Endothelial cell of umbilical vein (primary cell): ENCODE measurements around the gene RAPGEF6. TPM values are rescaled to one million over a fixed set of nuclear protein-coding genes. Genes with fewer than 3 reads are reported as not detected.
A peak's percentile ranks its signal among the peaks of the same experiment; 100 is the strongest.

Experiments
- BruUV-seq: library from RNA; stranded (reverse); fragments of 400-500 nt; replicated peaks from 2 replicates; lab custom pipeline; 2021; lab: Mats Ljungman, UMichigan
- CTCF ChIA-PET: fragments of 300-600, 350-600 bp; sonication (Branson Sonifier 250); formaldehyde crosslinking; loops from one replicate; lab custom pipeline; 2021; ENCODE audit warnings: antibody characterized with exemption, inconsistent platforms; lab: Charles Lee
- POLR2A ChIA-PET: fragments of 300-600, 350-600 bp; sonication (Branson Sonifier 250); formaldehyde crosslinking; loops from one replicate; lab custom pipeline; 2021; ENCODE audit warnings: antibody characterized with exemption, inconsistent platforms; lab: Charles Lee
- DNase-seq: peaks from one replicate; pipeline ENCODE4 v3.0.0-alpha.2; 2011; ENCODE audit warnings: low read depth, low spot score
- FAIRE-seq: peaks from 2 replicates; lab custom pipeline; 2011; peaks lifted over from hg19 to GRCh38; lab: Jason Lieb, UNC
- H2AFZ ChIP-seq: 2 replicates; pipeline ENCODE4 v1.6.0; 2012; ENCODE audit warnings: low read depth, low read length, control low read depth, inconsistent platforms
- H3K27ac ChIP-seq: 2 replicates; pipeline ENCODE4 v1.5.1; 2011; ENCODE audit warnings: low read depth, mild to moderate bottlenecking, control low read depth, low read length, moderate library complexity; ENCODE audit not compliant: insufficient read depth
- H3K27me3 ChIP-seq, 2 experiments: 2 replicates each; pipeline versions ENCODE4 v1.6.0 to v1.6.1; 2011; ENCODE audit warnings: low read length in 2 of 2, mixed read lengths in 1 of 2; ENCODE audit not compliant: control insufficient read depth in 2 of 2, insufficient read depth in 2 of 2
- H3K36me3 ChIP-seq, 2 experiments: 2 replicates in 1 of 2; 3 replicates in 1 of 2; pipeline ENCODE4 v1.5.1; 2011; ENCODE audit warnings: low read length in 2 of 2, mild to moderate bottlenecking in 1 of 2, moderate library complexity in 1 of 2; ENCODE audit not compliant: control insufficient read depth in 2 of 2, insufficient read depth in 2 of 2; ENCODE audit errors: extremely low read depth in 1 of 2
- H3K4me1 ChIP-seq: 3 replicates; pipeline ENCODE4 v1.5.1; 2011; ENCODE audit warnings: mild to moderate bottlenecking, low read length; ENCODE audit not compliant: control insufficient read depth, insufficient read depth; ENCODE audit errors: extremely low read depth
- H3K4me2 ChIP-seq: 2 replicates; pipeline ENCODE4 v1.6.1; 2011; ENCODE audit warnings: low read length, control low read depth, mixed read lengths; ENCODE audit not compliant: insufficient read depth
- H3K4me3 ChIP-seq, 3 experiments: fragments of 200-600 bp in 1 of 3; sonication (generic), shearing (Covaris generic) in 1 of 3; replicated peaks in 1 of 3; 2 replicates each; pipeline ENCODE4 v1.5.1; 2011 to 2016; ENCODE audit warnings: control low read depth in 3 of 3, low read length in 3 of 3, mild to moderate bottlenecking in 2 of 3, inconsistent platforms in 1 of 3, low read depth in 1 of 3, moderate library complexity in 1 of 3; ENCODE audit not compliant: insufficient read depth in 1 of 3
- H3K79me2 ChIP-seq: 2 replicates; pipeline ENCODE4 v1.6.0; 2012; ENCODE audit warnings: low read length, inconsistent platforms; ENCODE audit not compliant: control insufficient read depth, insufficient read depth
- H3K9ac ChIP-seq: replicated peaks from 2 replicates; pipeline ENCODE3; 2011; ENCODE audit warnings: low read length, control low read depth; ENCODE audit not compliant: insufficient read depth; ENCODE audit errors: extremely low read depth
- H3K9me1 ChIP-seq: replicated peaks from 3 replicates; pipeline ENCODE4 v1.6.0; 2011; ENCODE audit warnings: mild to moderate bottlenecking, low read length; ENCODE audit not compliant: control insufficient read depth, insufficient read depth; ENCODE audit errors: extremely low read depth
- H3K9me3 ChIP-seq: replicated peaks from 2 replicates; pipeline ENCODE4 v1.5.1; 2012; ENCODE audit warnings: low read length, inconsistent platforms; ENCODE audit not compliant: control insufficient read depth, insufficient read depth
- H4K20me1 ChIP-seq: replicated peaks from 2 replicates; pipeline ENCODE3; 2011; ENCODE audit warnings: mild to moderate bottlenecking, low read length; ENCODE audit not compliant: control insufficient read depth, insufficient read depth; ENCODE audit errors: extremely low read depth
- CTCF ChIP-seq, 2 donors: IDR thresholded peaks; 1 replicate in 1 of 2; 2 replicates in 1 of 2; pipeline ENCODE4 v1.5.1; 2011; ENCODE audit warnings: low read length in 2 of 2, mild to moderate bottlenecking in 2 of 2, moderate library complexity in 2 of 2, control low read depth in 1 of 2, inconsistent platforms in 1 of 2, low read depth in 1 of 2; ENCODE audit not compliant: insufficient read depth in 1 of 2; ENCODE audit errors: extremely low read depth in 1 of 2
- FOS ChIP-seq: IDR thresholded peaks from 2 replicates; pipeline ENCODE4 v1.6.1; 2011; ENCODE audit warnings: mild to moderate bottlenecking, low read length, moderate library complexity, borderline replicate concordance; ENCODE audit not compliant: insufficient read depth
- GATA2 ChIP-seq: IDR thresholded peaks from 2 replicates; pipeline ENCODE4 v1.7.0; 2011; ENCODE audit warnings: low read depth, mild to moderate bottlenecking, moderate library complexity, mixed read lengths, low read length; ENCODE audit not compliant: insufficient read length, insufficient read depth
- JUN ChIP-seq: IDR thresholded peaks from 2 replicates; pipeline ENCODE4 v1.6.1; 2011; ENCODE audit warnings: borderline replicate concordance, low read depth; ENCODE audit not compliant: insufficient read length, insufficient read depth
- MYC ChIP-seq: IDR thresholded peaks from one replicate; pipeline ENCODE4 v1.6.1; 2011; ENCODE audit warnings: mild to moderate bottlenecking, low read depth, low read length
- dilution Hi-C: fragments of 300-500 bp; cut with MboI; formaldehyde crosslinking; loops from one replicate; pipeline ENCODE4 v1.15.0; 2019; ENCODE audit warnings: low sequenced_read_pairs; ENCODE audit not compliant: extremely low pct_ligation_motif_present
- intact Hi-C: fragments of 100-400 bp; cut with micrococcal nuclease; formaldehyde crosslinking; loops from one replicate; pipeline ENCODE4 v1.10.0; 2022
- polyA plus RNA-seq, 4 experiments: library from polyadenylated mRNA; depleted of rRNA in 3 of 4; stranded (reverse) in 3 of 4; unstranded in 1 of 4; fragments of >200 nt; gene quantifications; 2 replicates each; pipeline versions ENCODE4 v1.2.1 to v1.2.3, GENCODE V29; 2011 to 2012; ENCODE audit warnings: missing spikeins in 1 of 4
- total RNA-seq: library from RNA; stranded (reverse); gene quantifications from 2 replicates; pipeline ENCODE4 v1.2.3, GENCODE V29; 2021

Gene RAPGEF6
- total and polyA plus RNA-seq, 2 donors (not counting 3 experiments of a cell fraction or from before 2014, with no cell fraction given) = 3.5 to 17.5 TPM

- peaks cover 3% of the 10 kb centered on the region for H3K79me2 ChIP-seq
- no peaks in the 10 kb centered on the region for H3K9me1 ChIP-seq
- DNase-seq = peak; percentile 73
- FAIRE-seq = peak; percentile 62
- H3K27me3 ChIP-seq = no peaks in the 10 kb centered on the region
- ChIA-PET POLR2A (no interaction called here), CTCF (interaction anchor here (0.5 to 8.1 kb wide), 67 partner anchors 8 to 1690 kb away, joined by 3 to 323 read pairs (median 4); partner anchors contain the start of genes ACSL6, FNIP1 and RAPGEF6)
- no peaks in the 10 kb centered on the region for H3K9me3 ChIP-seq
- no peak overlapping the region for H2AFZ ChIP-seq
- intact Hi-C loops (loop anchor here (1.0 to 5.0 kb wide), 6 partner anchors 46 to 474 kb away; partner anchors contain the start of genes FNIP1 and RAPGEF6), dilution Hi-C loops (loop anchor here (25.0 kb wide), 1 partner anchor 423 kb away; the partner anchor contains the start of gene ACSL6)
- H3K36me3 ChIP-seq = no peaks in the 10 kb centered on the region
- peak; percentile 65 to 76 for TF ChIP-seq CTCF (IDR thresholded peaks at IDR 0.05; ENCODE audit: extremely low read depth in 1 of 2, insufficient read depth in 1 of 2, low read depth in 1 of 2, low read length in 2 of 2)
- TF ChIP-seq JUN = no peak
- no peak for TF ChIP-seq GATA2
- no peak for TF ChIP-seq MYC
- TF ChIP-seq FOS = no peak
- no peaks in the 10 kb centered on the region for H4K20me1 ChIP-seq
- no peak overlapping the region for H3K4me3 ChIP-seq
- H3K4me2 ChIP-seq = no peak overlapping the region
- H3K9ac ChIP-seq = no peak overlapping the region
- H3K27ac ChIP-seq = no peak overlapping the region
- BruUV-seq = no TSS peak
- H3K4me1 ChIP-seq = no peaks in the 10 kb centered on the region
These were observed 45.3 kb downstream of the RAPGEF6 start for GRCh38 chr5:131589510-131590348.
